HG03571 (cell line): Measurements from ENCODE around the gene FRA10AC1.
"Not testable (repeated sequence)": the region's sequence is repeated elsewhere in the genome, so short reads cannot be mapped to it uniquely, and the experiment has no call there.

ENCODE experiments used
- ATAC-seq: cut with Tn5 transposase; IDR thresholded peaks from one replicate; pipeline ENCODE4 v1.9.1; 2021; ENCODE audit not compliant: unreplicated experiment

The FRA10AC1 gene

DNA sequence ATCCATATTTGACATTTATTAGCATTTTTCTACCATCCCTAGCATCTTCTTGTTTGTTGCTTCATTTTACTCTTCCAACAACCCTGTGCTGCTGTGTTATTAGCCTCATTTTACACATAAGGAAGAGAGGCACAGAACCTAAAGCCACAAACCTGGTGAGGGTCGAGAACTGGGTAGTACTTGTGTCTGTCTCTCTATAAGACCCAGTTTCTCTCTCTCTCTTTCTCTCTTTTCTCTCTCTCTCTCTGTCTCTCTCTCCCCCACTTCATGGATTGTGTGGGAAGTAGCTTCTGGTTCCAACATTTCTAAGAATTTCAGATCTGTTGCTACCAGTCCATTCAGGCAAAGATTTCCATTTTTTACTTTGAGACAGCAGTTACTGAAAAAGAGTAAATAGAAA lies 1.4 kb upstream of the FRA10AC1 start:
- ATAC-seq, result no peak

DNA sequence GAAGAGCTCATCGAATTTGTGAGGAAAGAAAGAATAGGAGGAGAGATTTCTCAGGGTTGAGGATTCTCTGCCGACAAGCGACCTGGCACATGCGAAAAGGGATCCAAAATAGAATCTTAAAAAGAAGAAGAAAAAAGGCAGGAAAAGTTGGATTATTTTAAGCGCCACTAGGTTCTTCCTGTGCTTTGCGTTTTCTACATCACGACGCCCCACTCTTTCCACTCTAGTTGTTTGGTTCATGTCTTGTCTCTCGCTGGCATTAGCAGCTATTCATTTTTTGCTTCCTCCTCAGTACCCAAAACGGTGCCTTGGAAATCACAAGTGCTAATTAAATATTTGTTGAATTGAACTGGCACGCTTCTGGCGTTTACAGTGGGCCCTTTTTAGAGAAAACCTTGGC lies 674 bp upstream of the FRA10AC1 start:
- peak; percentile 6 for ATAC-seq

DNA sequence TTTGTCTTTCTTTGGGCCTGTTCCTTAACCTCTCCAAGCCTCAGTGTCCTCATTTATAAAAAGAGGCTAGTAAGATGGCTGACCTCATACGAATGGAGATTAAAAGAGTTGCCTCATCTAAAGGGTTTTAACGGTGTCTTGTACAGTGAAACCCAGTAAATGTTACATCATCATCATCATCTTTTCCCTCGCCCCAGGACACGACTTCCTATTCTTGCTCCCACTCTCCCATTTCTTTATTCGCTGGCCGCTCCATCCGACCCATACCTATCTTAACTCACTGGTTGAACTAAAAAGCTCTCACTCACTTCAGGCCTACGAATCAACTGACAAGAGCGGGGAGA lies 554 bp downstream of the FRA10AC1 start:
- ATAC-seq, result peak; percentile 23

DNA sequence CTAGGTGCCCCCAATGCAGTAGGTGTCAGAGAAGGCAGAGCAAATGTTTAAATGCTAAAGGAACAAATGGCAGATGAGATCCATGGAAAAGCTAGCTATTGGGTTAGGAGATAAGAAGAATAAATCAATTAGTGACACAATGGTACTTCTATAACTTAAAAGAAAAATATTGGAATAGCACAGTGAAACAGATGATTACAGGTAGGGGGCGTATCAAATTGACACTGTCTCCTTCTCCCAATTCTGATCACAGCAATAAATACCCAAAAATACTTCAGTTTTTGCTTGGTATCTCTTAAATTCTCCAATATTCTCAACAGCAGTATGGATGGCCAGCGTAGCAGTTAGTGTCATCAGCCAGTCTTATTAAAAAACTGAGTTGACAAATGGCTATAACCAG lies 5.2 kb downstream of the FRA10AC1 start:
- ATAC-seq, result no peak

DNA sequence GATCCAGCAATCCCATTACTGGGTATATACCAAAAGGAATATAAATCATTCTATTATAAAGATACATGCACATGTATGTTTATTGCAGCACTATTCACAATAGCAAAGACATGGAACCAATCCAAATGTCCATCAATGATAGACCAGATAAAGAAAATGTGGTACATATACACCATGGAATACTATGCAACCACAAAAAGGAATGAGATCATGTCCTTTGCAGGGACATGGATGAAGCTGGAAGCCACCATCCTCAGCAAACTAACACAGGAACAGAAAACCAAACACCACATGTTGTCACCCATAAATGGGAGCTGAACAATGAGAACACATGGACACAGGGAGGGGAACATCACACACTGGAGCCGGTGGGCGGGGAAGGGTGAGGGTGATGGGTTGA lies 5.8 kb downstream of the FRA10AC1 start:
- ATAC-seq, result not testable (repeated sequence)

DNA sequence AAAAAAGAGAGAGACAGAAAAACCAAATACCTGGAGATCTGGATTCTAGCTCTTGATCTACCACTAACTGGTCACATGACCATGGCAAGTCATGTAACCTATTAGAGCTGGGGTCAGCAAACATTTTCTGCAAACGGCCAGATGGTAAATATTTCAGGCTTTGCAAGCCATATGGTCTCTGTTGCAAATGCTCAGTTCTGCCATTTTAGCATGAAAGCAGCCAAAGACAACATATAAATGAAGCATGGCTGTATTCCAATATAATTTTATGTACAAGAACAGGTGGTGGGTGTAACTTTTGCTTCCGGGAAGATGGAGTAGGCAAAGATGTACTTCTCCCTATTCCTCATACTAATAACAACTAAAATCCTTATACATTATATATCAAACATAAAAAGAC lies 6.7 kb downstream of the FRA10AC1 start:
- ATAC-seq, result no peak

DNA sequence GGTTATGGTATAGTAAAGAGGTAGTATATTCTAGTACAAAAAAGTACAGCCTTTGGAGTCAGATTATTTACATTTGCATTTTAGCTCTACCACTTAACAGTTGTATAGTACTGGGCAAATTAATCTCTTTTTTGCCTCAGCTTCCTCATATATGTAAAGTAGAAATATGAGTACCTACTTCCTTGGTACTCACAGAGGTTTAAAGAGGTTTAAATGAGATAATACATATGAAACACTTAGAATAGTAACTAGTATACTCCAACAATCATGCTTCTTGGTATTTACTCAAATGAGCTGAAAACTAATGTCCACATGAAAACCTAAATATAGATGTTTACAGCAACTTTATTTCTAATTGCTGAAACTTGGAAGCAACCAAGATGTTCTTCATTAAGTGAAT lies 14.7 kb downstream of the FRA10AC1 start:
- ATAC-seq, result no peak

DNA sequence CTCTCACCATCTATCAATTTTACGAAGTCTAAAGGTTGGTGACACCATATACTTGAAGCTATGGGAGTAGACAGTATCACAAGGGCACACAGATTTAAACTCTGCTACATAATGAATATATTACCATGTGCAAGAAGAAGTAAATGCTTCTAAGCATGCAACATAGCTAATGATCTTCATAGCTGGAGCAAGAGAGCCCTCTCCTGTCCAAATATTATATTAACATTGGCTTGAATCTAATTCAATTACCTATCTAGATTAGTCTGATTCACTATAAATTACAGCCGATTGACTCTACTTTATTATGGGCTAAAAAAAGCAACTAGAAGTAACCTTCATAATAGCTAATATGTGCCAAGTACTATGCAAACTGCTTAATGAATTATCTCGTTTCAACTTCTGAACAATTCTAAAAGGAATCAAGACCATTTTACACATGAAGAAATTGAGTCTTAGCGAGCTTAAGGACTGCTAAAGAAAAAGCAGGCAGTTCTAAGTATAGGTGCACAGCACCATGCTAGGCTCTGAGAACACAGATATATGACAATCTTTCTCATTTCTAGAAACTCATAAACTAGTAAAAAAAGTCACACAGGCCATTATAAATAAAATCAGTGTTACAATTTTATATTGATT lies 21.9 kb downstream of the FRA10AC1 start:
- ATAC-seq, result no peak

DNA sequence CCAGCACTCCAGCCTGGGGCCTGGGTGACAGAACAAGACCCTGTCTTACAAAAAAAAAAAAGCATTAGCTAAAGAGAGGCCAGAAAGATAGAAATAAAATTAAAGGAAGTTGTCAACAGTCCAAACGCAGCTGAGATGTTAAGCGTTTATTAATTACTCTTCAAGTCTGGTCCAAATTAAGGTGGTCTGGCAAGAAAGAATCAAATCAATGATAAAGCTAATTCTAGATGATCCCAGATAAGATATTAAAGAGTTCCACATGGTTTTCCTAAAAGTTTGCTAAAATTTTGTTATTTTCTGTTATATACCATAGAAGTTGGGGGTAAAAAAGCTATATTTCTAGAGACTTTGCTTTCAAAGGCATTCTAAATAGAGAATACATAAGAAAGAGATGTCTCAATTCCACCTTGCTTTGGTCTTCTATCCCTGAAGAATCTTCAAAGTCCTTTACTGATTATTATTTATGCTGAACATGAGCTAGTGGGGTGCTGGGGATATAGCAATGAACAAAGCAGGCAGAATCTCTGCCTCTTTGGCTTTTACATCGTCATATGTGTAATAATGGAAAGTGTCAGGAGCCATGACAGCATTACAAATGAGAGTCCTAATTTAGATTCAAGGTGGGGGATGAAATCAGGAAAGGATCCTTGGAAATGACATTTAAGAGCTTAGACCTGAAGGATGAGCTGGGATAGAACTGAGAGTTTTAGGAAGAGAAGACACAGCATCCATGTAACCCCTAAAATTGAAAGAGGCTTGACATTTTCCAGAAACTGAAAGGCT lies 23.4 kb downstream of the FRA10AC1 start:
- ATAC-seq, result no peak

DNA sequence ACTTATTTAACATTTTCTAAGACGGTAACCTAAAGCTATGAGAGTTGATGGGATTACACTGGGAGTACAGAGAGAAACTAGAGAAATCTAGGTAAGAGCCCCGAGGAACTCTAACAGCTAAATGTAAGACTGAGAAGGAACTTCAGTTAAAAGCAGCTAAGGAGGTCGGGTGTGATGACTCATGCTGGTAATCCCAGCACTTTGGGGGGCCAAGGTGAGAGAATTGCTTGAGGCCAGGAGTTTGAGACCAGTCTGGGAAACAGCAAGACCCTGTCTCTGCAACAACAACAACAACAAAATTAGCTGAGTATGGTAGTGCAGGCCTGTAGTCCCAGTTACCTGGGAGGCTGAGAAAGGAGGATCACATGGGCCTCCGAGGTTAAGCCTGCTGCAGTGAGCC lies 24.0 kb downstream of the FRA10AC1 start:
- ATAC-seq, result no peak

DNA sequence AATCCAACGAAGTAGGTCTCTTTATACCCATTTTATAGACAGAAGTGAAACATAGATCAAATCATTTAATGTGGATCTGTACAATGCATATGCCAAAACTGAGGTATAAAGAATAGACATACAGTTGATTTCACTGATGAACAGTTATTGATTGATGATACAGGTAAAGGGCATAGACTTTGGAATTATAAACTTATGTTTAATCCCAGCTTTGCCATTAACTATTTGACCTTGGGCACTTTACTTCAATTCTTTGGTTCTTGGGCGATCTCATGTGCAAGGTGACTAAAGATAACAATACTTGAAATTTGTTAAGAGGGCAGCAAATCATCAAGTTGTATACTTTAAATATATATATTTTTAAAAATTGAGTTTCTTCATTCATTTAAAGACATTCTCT lies 28.6 kb downstream of the FRA10AC1 start:
- no peak for ATAC-seq

DNA sequence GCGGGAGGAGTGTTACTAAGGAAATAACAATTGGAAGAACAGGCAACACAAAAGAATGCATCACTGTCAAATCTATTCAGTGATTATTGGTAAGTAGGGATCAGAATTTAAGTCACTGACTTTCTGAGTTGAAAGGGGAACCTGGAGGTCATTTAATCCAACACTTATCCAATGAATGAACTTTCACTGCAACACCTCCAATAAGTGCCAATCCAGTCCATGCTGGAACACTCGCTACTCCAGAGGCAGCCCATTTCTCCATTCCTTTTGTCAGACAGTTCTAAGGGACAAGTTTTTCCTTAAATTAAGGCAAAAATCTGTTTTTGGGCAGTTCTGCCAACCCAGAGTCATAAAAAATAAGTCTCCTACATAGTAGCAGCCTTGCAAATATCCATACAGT lies 29.5 kb downstream of the FRA10AC1 start:
- ATAC-seq, result no peak

DNA sequence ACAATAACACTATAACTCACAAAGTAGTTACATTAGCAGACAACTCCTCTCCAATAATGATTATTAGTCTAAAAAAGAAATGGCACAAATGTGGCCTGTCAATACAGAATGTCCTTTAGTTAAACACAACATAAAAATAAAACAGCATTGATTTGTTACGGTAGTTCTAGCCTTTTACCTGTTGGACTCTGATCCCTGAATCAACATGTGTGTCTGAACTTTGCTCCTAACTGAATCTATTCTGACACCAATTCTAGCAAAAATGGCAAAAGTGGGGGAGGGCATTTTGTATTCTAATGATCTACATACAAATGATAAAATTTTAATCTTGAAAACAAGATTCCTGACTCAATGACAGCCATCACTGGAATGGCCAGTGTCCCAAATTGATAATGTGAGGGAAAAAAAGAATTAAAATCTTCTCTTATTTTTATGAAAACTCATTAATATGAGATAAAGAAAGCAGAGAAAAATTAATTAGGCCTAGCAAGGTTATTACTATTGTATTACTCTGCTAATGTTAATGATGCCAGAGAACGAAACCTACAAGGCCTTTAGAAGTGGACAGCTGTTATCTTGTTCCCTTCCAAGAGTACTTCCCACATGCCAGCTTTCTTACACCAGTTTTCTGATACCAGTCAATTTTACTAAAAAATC lies 30.2 kb downstream of the FRA10AC1 start:
- ATAC-seq, result no peak

DNA sequence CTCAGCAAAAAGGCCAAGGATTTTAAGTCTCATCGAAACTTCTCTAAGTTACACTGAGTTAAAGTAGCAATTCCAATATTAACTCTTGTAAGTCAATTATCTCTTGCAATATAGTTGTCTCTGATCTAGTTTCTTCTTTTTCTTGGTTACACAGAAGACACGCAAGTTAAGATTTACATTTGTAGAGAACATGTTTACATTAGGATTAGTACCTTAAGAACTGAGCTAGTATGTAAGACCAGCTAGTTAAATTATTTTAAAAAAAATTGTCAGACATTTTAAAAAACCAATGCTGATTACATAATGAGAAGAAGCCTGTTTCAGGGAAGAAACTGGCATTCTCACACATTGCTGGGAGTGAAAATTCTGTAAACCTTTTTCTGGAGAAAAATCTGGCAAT lies 31.4 kb downstream of the FRA10AC1 start:
- no peak for ATAC-seq

DNA sequence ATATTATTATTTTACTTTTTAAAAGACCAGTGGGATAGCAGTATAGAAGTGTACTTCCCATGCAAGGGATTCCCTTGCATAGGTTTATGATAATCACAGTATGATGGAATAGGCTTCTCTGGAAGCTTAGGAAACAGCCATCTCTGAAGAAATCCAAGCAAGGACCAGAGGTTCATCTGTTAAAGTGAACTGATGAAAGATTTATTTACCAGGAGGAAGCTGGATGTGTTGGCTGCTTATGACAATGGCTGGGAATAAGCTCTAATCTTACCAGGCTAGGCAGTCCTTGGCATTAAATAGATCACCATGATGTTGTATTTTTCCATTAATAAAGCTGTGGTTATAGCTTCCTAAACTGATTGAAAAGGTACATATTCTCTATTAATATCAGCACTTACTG lies 32.0 kb downstream of the FRA10AC1 start:
- ATAC-seq, result no peak

DNA sequence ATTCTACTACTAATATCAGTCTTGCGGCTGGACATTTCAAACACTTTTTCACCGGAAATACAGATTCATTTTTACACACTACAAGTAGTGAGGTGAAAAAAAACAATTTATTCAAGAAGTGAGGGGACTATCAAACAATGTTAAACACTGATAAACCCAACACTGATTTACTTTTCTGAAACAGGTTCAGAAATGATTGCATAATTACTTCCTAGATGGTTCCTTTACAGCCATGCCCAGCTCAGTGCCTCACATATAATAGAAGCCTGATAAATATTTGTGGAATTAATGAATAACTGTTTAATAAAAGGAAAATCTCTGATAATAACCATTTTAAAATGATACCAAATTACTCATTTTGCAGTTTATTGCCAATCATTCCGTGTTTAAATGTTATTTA lies 34.6 kb downstream of the FRA10AC1 start:
- ATAC-seq, result no peak

DNA sequence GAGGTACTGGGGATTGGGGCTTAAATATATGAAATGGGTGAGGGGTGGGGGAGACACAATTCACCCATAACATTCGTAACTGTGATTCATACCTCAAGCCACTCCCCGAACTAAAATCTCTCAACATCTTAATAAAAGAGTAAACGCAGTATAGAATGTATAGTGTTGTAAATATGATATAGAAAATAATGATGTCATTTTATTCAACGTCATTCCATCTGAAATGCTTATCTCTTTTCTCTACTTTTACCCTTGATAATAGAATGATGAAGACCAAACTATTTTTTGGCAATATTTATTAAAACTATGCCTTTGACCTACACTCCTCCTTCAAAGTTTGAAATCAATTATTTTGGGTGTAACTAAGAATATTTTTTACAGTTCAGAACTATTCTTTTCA lies 36.4 kb downstream of the FRA10AC1 start:
- ATAC-seq, result no peak

DNA sequence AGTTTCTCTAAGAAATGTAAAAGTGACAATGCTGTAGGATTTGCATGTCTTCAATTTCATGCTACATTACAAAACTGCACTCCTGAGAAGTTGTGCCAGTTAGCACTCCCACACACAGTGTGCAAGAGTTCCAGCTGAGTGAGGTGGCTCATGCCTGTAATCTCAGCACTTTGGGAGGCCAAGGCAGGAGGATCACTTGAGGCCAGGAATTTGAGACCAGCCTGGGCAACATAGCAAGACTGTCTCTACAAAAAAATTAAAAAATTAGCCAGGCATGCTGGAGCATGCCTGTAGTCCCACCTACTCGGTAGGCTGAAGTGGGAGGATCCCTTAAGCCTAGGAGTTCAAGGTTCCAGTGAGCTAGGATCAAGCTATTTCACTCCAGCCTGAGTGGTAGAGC lies 44.6 kb downstream of the FRA10AC1 start:
- no peak for ATAC-seq

DNA sequence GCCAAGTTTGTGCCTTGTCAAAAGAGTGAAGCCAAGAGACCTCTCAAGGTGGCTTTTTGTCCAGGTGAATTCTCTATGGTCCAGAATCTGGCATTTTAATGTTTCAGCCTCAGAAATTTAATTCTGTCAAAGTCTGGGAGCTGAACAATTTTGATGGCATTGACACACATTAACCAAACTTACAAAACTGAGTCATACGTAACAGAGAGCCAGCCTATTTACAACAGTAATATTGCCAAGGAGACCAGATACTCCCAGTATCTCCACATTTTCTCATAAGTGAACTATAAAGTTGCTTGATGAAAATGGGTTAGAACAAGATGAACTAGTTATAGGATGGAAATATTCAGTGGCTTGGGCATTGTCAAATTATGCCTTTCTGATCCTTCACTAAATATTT lies 46.2 kb downstream of the FRA10AC1 start:
- no peak for ATAC-seq

DNA sequence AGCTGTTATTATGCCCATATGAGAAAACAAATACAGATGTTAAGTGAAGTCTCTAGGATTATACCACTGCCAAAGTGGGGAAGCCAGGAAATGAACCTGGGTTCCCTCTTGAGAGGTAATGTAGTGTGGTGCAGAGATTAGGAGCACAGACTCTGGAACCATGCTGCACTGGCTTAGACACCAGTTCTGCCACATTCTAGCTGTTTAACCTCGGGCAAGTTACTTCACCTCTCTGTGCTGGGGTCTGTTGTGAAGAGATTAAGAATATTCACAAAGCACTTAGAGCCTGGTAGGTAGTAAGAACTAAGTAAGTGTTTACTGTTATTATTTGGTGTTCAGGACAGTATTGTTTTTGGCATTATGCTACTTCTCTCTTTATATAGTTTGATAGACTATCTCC lies 48.2 kb downstream of the FRA10AC1 start:
- no peak for ATAC-seq

DNA sequence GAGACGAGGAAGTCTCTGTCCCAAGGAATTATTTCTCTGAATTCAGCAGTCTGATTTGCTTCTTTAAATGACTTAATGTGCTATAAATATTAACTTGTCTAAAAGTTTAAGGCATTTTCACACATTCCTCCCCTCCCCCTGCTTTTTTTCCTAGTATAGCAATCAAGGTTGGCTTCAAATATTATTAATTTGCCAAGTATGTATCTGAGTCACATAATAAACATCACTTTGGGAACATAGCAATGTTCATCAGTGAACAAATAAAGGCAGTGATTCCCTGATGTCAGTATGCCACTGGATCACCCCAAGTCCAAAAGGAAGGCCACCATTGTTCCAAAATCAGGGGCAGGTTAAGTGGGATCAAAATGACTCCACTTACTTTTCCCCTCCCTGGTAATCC lies 49.5 kb downstream of the FRA10AC1 start:
- ATAC-seq, result no peak

DNA sequence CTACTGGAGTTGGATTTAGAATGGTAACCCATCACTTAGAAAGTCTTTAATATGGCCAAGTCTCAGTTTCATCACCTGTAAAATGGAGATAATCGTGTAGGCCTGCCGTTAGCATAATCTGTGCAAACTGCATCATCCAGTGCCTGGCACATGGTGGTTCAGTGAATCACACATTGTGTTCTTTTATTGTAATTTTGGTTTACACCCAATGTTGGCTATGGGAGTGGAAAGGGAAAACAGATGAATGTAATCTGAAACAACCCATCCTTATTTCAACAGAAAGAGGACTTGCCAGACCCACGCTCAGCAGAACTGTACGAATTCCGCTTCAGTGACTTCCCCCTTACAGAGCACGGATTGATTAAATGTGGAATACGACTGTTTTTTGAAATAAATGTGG lies 62.6 kb downstream of the FRA10AC1 start:
- ATAC-seq, result no peak
